Eye (tissue), 1 donor: ENCODE measurements around the gene SIX2.

Experiments used
- DNase-seq: peaks from one replicate; pipeline ENCODE4 v3.0.0-alpha.2; 2015

The SIX2 gene

GRCh38 chr2:45018023-45018422, 8.8 kb upstream of the SIX2 start:
- DNase-seq = peak; percentile 37

DNA sequence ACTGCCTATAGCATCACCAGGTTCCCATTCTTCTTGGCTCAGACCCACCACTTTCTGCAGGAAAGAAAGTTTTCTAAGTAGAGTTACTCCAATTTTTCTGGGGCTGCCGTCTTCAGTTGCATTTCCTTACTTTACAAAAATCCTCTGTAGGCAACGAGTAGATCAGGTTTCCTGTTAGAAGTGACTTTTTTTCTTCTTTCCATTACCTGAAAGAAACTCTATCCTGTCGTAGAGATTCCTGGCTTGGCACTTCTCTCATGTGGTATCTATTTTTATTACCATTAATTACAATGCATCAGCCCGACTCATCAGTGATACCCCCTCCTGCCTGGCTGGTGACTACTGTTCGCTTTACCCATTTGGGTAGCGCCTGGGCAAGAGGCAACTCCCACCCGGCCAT, 5.6 kb upstream of the SIX2 start:
- no peak for DNase-seq

- peak; percentile 86 for DNase-seq
These were observed 4.9 kb upstream of the SIX2 start for GRCh38 chr2:45014016-45014702.

DNA sequence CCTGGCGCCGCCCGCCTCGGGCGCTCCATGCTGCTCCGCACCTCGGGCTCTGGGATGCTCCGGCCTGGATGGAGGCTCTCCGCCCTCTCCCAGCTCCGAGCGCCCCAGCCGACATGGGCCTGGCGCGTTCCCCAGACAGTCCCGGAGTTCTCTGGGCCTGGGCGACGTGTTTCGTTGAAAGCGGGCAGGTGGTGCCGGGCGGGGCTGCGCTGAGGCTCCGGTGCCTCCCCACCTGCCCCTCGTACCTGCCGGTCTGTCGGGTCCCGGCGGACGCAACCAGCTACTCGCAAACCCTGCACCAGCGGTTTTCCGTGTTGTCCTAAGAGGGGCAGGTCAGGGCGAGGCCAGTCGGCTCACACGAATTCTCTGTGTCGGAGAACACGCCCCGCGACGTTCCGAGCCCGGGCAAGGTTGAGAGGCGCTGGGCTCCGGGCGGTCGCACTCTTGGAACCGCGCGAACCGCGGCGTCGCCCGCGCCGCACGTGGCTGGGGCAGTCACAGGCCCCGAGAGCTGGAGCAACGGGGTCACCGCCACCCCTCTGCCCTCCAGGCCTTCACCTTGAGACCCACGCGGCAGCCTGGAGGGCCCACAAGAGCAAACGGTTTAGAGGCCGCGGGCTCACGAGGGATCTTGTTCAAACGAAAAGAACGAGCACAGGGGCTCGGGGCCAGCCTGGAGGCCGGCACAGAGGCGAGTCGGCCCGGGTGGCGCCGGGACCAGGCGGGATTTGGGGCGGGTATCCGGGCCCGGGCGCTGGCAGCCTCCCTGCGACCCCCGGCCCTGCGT, 4.2 kb upstream of the SIX2 start:
- DNase-seq = peak; percentile 70

- DNase-seq = no peak
These were observed 3.5 kb upstream of the SIX2 start for GRCh38 chr2:45012733-45013132.

- peak; percentile 24 for DNase-seq
These were observed 2.7 kb upstream of the SIX2 start for GRCh38 chr2:45011621-45012602.

- peak; percentile 24 for DNase-seq
These were observed 1.9 kb upstream of the SIX2 start for GRCh38 chr2:45011121-45011520.

GRCh38 chr2:45010702-45011012, 1.4 kb upstream of the SIX2 start:
- no peak for DNase-seq

GRCh38 chr2:45009928-45010701, 863 bp upstream of the SIX2 start:
- DNase-seq = peak; percentile 87

GRCh38 chr2:45008296-45009129, 739 bp downstream of the SIX2 start:
- peak; percentile 76 for DNase-seq

- DNase-seq = no peak
These were observed 1.3 kb downstream of the SIX2 start for GRCh38 chr2:45007961-45008295.

- peak; percentile 33 for DNase-seq
These were observed 2.3 kb downstream of the SIX2 start for GRCh38 chr2:45006942-45007287.

- DNase-seq = peak; percentile 46
These were observed 3.0 kb downstream of the SIX2 start for GRCh38 chr2:45006041-45006941.

DNA sequence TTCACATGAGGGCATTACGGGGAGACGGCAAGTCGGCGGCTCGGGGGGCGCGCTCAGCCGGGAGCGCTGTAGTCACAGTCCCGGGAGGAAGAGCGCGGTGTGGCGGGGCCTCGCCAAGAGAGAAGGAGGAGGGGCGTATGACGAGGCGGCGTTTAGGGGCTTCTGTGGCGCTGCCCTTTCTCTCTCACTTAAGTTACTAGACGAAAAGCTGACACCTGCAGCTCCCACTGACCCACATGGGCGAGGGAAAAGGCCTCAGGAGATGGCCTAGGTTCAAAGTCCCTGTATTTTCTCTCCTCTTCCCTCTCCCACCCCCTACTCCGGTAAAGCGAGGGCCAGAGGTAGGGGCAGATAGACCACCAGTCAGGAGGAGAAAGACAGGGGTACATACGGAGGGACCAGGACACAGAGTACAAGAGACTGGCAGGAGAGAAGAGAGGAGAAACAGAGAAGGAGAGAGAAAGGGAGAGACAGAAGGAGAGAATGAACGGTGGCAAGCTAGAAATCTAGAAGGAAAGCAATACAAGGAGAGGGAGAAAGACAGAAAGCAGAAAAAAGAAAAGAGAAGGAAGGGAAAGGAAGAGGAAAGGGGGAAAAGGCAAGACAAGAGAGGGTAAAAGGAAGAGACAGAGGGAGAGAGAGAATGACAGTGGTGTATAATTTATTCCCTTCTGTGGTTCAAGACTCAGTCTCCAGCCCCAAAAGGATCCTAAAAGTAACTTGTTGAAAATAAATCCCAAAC, 3.8 kb downstream of the SIX2 start:
- DNase-seq = peak; percentile 67

DNA sequence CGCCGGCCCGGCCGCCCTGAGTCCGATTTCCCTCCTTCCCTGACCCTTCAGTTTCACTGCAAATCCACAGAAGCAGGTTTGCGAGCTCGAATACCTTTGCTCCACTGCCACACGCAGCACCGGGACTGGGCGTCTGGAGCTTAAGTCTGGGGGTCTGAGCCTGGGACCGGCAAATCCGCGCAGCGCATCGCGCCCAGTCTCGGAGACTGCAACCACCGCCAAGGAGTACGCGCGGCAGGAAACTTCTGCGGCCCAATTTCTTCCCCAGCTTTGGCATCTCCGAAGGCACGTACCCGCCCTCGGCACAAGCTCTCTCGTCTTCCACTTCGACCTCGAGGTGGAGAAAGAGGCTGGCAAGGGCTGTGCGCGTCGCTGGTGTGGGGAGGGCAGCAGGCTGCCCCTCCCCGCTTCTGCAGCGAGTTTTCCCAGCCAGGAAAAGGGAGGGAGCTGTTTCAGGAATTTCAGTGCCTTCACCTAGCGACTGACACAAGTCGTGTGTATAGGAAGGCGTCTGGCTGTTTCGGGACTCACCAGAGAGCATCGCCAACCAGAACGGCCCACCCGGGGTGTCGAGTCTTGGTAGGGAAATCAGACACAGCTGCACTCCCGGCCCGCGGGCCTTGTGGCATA, 4.6 kb downstream of the SIX2 start:
- DNase-seq = peak; percentile 74

DNA sequence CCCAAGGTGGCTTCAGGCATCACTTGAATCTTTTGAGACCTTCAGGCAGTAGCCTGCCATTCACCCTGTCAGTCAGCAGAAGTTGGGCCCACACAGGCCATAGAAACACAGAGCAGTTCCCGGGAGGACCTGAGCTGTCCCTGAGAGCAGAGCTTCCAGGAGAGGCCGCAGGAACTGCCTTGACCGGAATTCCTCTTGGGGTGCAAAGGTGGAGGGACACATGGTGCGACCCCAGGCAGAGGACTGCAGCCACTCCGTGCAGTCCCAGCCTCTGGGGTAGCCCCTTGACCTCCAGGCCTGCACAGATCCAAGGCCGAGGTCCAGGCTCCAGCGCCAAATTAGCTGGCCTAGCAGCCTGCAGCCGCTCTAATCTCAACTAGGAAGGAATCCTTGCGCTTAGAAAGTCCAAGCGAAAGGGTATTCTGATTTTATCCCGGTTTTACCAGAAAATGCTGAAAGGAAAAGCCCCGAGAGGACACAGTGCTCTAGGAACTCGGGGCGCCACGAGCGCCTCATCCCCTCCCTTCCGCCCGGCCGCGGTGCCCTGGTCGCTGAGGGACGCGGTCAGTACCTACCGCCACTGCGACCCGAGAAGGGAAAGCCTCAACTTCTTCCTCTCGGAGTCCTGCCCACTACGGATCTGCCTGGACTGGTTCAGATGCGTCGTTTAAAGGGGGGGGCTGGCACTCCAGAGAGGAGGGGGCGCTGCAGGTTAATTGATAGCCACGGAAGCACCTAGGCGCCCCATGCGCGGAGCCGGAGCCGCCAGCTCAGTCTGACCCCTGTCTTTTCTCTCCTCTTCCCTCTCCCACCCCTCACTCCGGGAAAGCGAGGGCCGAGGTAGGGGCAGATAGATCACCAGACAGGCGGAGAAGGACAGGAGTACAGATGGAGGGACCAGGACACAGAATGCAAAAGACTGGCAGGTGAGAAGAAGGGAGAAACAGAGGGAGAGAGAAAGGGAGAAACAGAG, 5.4 kb downstream of the SIX2 start:
- peak; percentile 66 for DNase-seq

- no peak for DNase-seq
These were observed 6.6 kb downstream of the SIX2 start for GRCh38 chr2:45002686-45003085.

- DNase-seq = no peak
These were observed 7.3 kb downstream of the SIX2 start for GRCh38 chr2:45001869-45002385.
